HepG2 (cell line): ENCODE measurements around the gene PURB. TPM values are rescaled to one million over a fixed set of nuclear protein-coding genes. Genes with fewer than 3 reads are reported as not detected.

Experiments
- ATAC-seq: fragments of 200-7000 bp; cut with Tn5 transposase; 3 replicates; pipeline ENCODE4 v1.9.1; 2020; ENCODE audit warnings: mild to moderate bottlenecking, moderate library complexity
- BruUV-seq: library from RNA; stranded (reverse); fragments of 400-500 nt; replicated peaks from 2 replicates; lab custom pipeline; 2021; lab: Mats Ljungman, UMichigan
- CTCF ChIA-PET: fragments of 300-600 bp; formaldehyde crosslinking; extraction: SDS; loops from one replicate; lab custom pipeline; 2021; ENCODE audit warnings: low total read pairs, inconsistent platforms, low intra/inter-chr PET ratio; lab: Yijun Ruan, JAX
- POLR2A ChIA-PET: fragments of 350-600 bp; sonication (Branson Sonifier 250); formaldehyde crosslinking; loops from one replicate; lab custom pipeline; 2020; ENCODE audit warnings: antibody characterized with exemption, inconsistent platforms; lab: Yijun Ruan, JAX
- DNase-seq: peaks from one replicate; pipeline ENCODE4 v3.0.0-alpha.2; 2015; ENCODE audit warnings: low spot score
- FAIRE-seq: peaks from 3 replicates; lab custom pipeline; 2011; peaks lifted over from hg19 to GRCh38; lab: Jason Lieb, UNC
- H2AFZ ChIP-seq: one replicate; pipeline ENCODE4 v1.6.1; 2011; ENCODE audit warnings: low read length, inconsistent platforms
- H3K27ac ChIP-seq: fragments of 300-600 bp; 3 replicates; pipeline ENCODE4 v1.8.0; 2011; ENCODE audit warnings: mixed run types, mild to moderate bottlenecking, mixed read lengths, low read length, inconsistent platforms; ENCODE audit not compliant: insufficient read depth; ENCODE audit errors: extremely low read length
- H3K27me3 ChIP-seq, 2 experiments: fragments of 200-600 bp in 1 of 2; 2 replicates in 1 of 2; 3 replicates in 1 of 2; pipeline versions ENCODE4 v1.6.0 to v1.8.0; 2011; ENCODE audit warnings: low read length in 2 of 2, mild to moderate bottlenecking in 2 of 2, moderate library complexity in 2 of 2, inconsistent platforms in 1 of 2; ENCODE audit not compliant: insufficient read depth in 2 of 2, control insufficient read depth in 1 of 2
- H3K36me3 ChIP-seq, 2 experiments: fragments of 200-600 bp in 1 of 2; replicated peaks in 1 of 2; 2 replicates in 1 of 2; 3 replicates in 1 of 2; pipeline versions ENCODE4 v1.5.1 to v1.8.0; 2011; ENCODE audit warnings: low read length in 2 of 2, inconsistent platforms in 1 of 2; ENCODE audit not compliant: insufficient read depth in 2 of 2, control insufficient read depth in 1 of 2
- H3K4me1 ChIP-seq: 2 replicates; pipeline ENCODE4 v1.5.1; 2012; ENCODE audit warnings: low read length, inconsistent platforms; ENCODE audit not compliant: insufficient read depth
- H3K4me2 ChIP-seq: 2 replicates; pipeline ENCODE4 v1.6.0; 2011; ENCODE audit warnings: low read depth, low read length, inconsistent platforms
- H3K4me3 ChIP-seq, 3 experiments: fragments of 200-600 bp in 1 of 3; sonication (generic), shearing (Covaris generic) in 1 of 3; replicated peaks in 1 of 3; 2 replicates each; pipeline ENCODE4 v1.5.1; 2011 to 2016; ENCODE audit warnings: low read length in 3 of 3, inconsistent platforms in 2 of 3, low read depth in 2 of 3, mild to moderate bottlenecking in 2 of 3, control low read depth in 1 of 3, mixed read lengths in 1 of 3; ENCODE audit not compliant: insufficient read depth in 1 of 3
- H3K79me2 ChIP-seq: one replicate; pipeline ENCODE4 v1.6.1; 2011; ENCODE audit warnings: low read length, inconsistent platforms; ENCODE audit not compliant: insufficient read depth
- H3K9ac ChIP-seq: 2 replicates; pipeline ENCODE4 v1.6.0; 2011; ENCODE audit warnings: mild to moderate bottlenecking, low read depth, low read length, inconsistent platforms; ENCODE audit not compliant: insufficient read depth
- H3K9me3 ChIP-seq: 2 replicates; pipeline ENCODE4 v1.5.1; 2012; ENCODE audit warnings: mild to moderate bottlenecking, low read length
- H4K20me1 ChIP-seq: 2 replicates; pipeline ENCODE4 v1.6.0; 2011; ENCODE audit warnings: inconsistent platforms, mild to moderate bottlenecking, low read length, moderate library complexity; ENCODE audit not compliant: insufficient read depth
- GFI1 ChIP-seq: sonication (generic); formaldehyde crosslinking; IDR thresholded peaks from 2 replicates; pipeline ENCODE4 v1.5.0; 2020; ENCODE audit warnings: missing genetic modification reagents, mild to moderate bottlenecking, borderline replicate concordance
- MAFK ChIP-seq, 2 experiments: IDR thresholded peaks in 1 of 2; conservative IDR thresholded peaks in 1 of 2; 2 replicates each; pipeline ENCODE4 v1.6.1; 2011; ENCODE audit warnings: improper control_type of control experiment in 2 of 2, low read length in 2 of 2
- NCOA5 ChIP-seq: sonication (generic); formaldehyde crosslinking; IDR thresholded peaks from 2 replicates; pipeline ENCODE4 v1.4.0; 2020; ENCODE audit warnings: missing genetic modification reagents
- NFE2L2 ChIP-seq: fragments of 150-350 bp; IDR thresholded peaks from 2 replicates; pipeline ENCODE4 v1.6.1; 2014; ENCODE audit warnings: low read length
- POLR2A ChIP-seq, 2 experiments: IDR thresholded peaks; 2 replicates each; pipeline ENCODE4 v1.6.1; 2011; ENCODE audit warnings: low read depth in 2 of 2, low read length in 2 of 2, mild to moderate bottlenecking in 1 of 2, moderate library complexity in 1 of 2; ENCODE audit not compliant: insufficient read depth in 1 of 2
- SMAD1 ChIP-seq: sonication (generic); formaldehyde crosslinking; IDR thresholded peaks from 2 replicates; pipeline ENCODE4 v1.4.0; 2020; ENCODE audit warnings: missing genetic modification reagents, low read depth, mild to moderate bottlenecking, borderline replicate concordance
- SMC3 ChIP-seq: IDR thresholded peaks from 2 replicates; pipeline ENCODE4 v1.6.1; 2011; ENCODE audit warnings: low read length, improper control_type of control experiment
- ZBTB49 ChIP-seq: sonication (generic); formaldehyde crosslinking; IDR thresholded peaks from 2 replicates; pipeline ENCODE4 v1.4.0; 2020; ENCODE audit warnings: missing genetic modification reagents, borderline replicate concordance
- ZNF24 ChIP-seq: fragments of 450-650 bp; IDR thresholded peaks from 2 replicates; pipeline ENCODE4 v1.6.1; 2017; ENCODE audit warnings: antibody characterized with exemption, mild to moderate bottlenecking
- ZNF329 ChIP-seq: sonication (generic); formaldehyde crosslinking; IDR thresholded peaks from 2 replicates; pipeline ENCODE4 v1.9.0; 2021; ENCODE audit warnings: low read depth, mild to moderate bottlenecking, missing genetic modification reagents
- ZNF615 ChIP-seq: sonication (generic); formaldehyde crosslinking; IDR thresholded peaks from 2 replicates; pipeline ENCODE4 v1.5.0; 2020; ENCODE audit warnings: mild to moderate bottlenecking, missing genetic modification reagents, borderline replicate concordance
- ZNF83 ChIP-seq: sonication (generic); formaldehyde crosslinking; IDR thresholded peaks from 2 replicates; pipeline ENCODE4 v1.4.0; 2020; ENCODE audit warnings: missing genetic modification reagents, mild to moderate bottlenecking, borderline replicate concordance
- WGBS: methylation state at CpG from one replicate; pipeline ENCODE4 v1.1.6; 2017; ENCODE audit warnings: low lambda C conversion rate; 5-methylcytosine and 5-hydroxymethylcytosine counted together
- in situ Hi-C: cut with HindIII; loops from 2 replicates; pipeline ENCODE4 v1.10.0; 2017; ENCODE audit warnings: low pct_unique_long_range_greater_than_20kb; ENCODE audit not compliant: extremely low pct_ligation_motif_present
- intact Hi-C: fragments of 100-400 bp; cut with micrococcal nuclease; formaldehyde crosslinking; loops from one replicate; pipeline ENCODE4 v1.10.0; 2022; ENCODE audit not compliant: unreplicated experiment
- polyA plus RNA-seq, 8 experiments: library from polyadenylated mRNA; depleted of rRNA in 3 of 8; stranded (reverse) in 7 of 8; unstranded in 1 of 8; fragments of >200 nt; fragmentation: Illumina TruSeq in 4 of 8; extraction: Trizol in 4 of 8; gene quantifications; 2 replicates each; pipeline versions ENCODE4 v1.2.1 to v1.2.3, GENCODE V29; 2011 to 2016; ENCODE audit warnings: low read depth in 4 of 8, missing spikeins in 1 of 8, mixed read lengths in 1 of 8; ENCODE audit not compliant: insufficient read depth in 1 of 8
- total RNA-seq, 5 experiments: library from RNA; depleted of rRNA; stranded (reverse); fragments of >200 nt; fragmentation: Illumina TruSeq; extraction: Trizol; gene quantifications; 2 replicates each; pipeline ENCODE4 v1.2.3, GENCODE V29; 2016; ENCODE audit warnings: low read depth in 1 of 5

PURB gene
- total and polyA plus RNA-seq, 2 of the 13 experiments (the other 11 are each of a cell fraction or from before 2014, with no cell fraction given) = 2.3 to 4.3 TPM

- H3K4me1 ChIP-seq = no peaks in the 10 kb centered on the region
Measured at GRCh38 chr7:44920119-44920518, 34.8 kb upstream of the PURB start.

More at GRCh38 chr7:44920119-44920518, 34.8 kb upstream of the PURB start:
- no peak overlapping the region for H3K4me2 ChIP-seq
- H3K9me3 ChIP-seq = no peaks in the 10 kb centered on the region
- no TSS peak for BruUV-seq
- WGBS = 8% methylated on average over 3 of the region's 3 CpGs
- TF ChIP-seq NFE2L2 (no peak), MAFK (conservative IDR thresholded peaks at IDR 0.05 in 1 of 2, IDR thresholded peaks at IDR 0.05 in 1 of 2; ENCODE audit: low read length in 2 of 2) (no peak), ZNF329 (CRISPR knock-in tag) (no peak), SMC3 (no peak), ZNF615 (CRISPR knock-in tag) (no peak), ZNF83 (no peak), GFI1 (CRISPR knock-in tag) (no peak), ZNF24 (no peak), NCOA5 (CRISPR knock-in tag) (no peak), ZBTB49 (no peak), POLR2A (IDR thresholded peaks at IDR 0.05; ENCODE audit: insufficient read depth in 1 of 2, low read depth in 2 of 2, low read length in 2 of 2) (no peak), SMAD1 (CRISPR knock-in tag) (no peak)
- in situ Hi-C loops (no loop called here), intact Hi-C loops (no loop called here)
- H3K36me3 ChIP-seq = no peaks in the 10 kb centered on the region
- DNase-seq (no peak), FAIRE-seq (no peak), ATAC-seq (no peak)
- no peak overlapping the region for H2AFZ ChIP-seq
- H3K4me3 ChIP-seq = no peak overlapping the region
- no peaks in the 10 kb centered on the region for H3K27me3 ChIP-seq
- CTCF ChIA-PET = interaction anchor here (1.8 kb wide), 1 partner anchor 63 kb away, joined by 4 read pairs; no protein-coding TSS in a partner anchor
- POLR2A ChIA-PET = interaction anchor here (1.3 kb wide), 1 partner anchor 34 kb away, joined by 4 read pairs; the partner anchor contains the start of gene PURB
- H3K27ac ChIP-seq = no peak overlapping the region
- H4K20me1 ChIP-seq = no peaks in the 10 kb centered on the region
- no peaks in the 10 kb centered on the region for H3K79me2 ChIP-seq
- H3K9ac ChIP-seq = no peak overlapping the region
